Fibroblast of the aortic adventitia (primary cell): Measurements from ENCODE around the gene ATP11A. TPM values are rescaled to one million over a fixed set of nuclear protein-coding genes. Genes with fewer than 3 reads are reported as not detected.

Experiments used
- DNase-seq: peaks from one replicate; pipeline ENCODE4 v3.0.0-alpha.2; 2010; ENCODE audit warnings: low read depth
- H3K4me3 ChIP-seq: 2 replicates; pipeline ENCODE4 v1.5.1; 2011; ENCODE audit warnings: low read depth, mild to moderate bottlenecking, control low read depth, low read length, moderate library complexity
- CTCF ChIP-seq: IDR thresholded peaks from 2 replicates; pipeline ENCODE4 v1.5.1; 2011; ENCODE audit warnings: mild to moderate bottlenecking, low read length, control low read depth, inconsistent platforms; ENCODE audit not compliant: insufficient read depth
- total RNA-seq: library from RNA; depleted of rRNA; stranded (reverse); fragments of >200 nt; gene quantifications from 2 replicates; pipeline ENCODE4 v1.2.3, GENCODE V29; 2012; ENCODE audit warnings: low replicate concordance

Gene ATP11A
- total RNA-seq, 1 donor = 8.9 TPM

DNA sequence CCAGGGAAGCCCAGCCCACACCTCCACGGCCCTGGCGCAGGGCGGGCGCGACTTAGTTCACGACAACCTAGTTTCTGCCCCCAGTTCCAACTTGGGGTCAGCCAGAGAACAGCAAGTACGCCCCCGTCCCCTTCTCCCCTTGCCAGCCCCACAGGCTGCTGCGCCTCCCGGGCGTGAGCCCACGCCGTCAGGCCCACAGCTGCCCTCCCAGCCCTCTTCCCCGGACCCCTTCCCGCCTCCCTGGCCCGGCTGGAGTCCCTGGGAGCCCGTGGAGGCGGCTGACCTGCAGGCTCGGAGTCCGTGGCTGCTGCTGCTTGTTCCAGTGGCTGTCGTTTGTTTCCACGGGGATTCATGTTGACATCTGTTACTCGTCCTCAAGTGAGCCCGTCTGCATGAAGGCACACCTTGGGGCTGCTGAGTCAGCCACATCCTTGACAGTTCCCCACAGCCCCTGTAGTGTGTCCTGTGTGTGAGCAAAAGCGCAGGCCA lies 86.0 kb downstream of the ATP11A start:
- H3K4me3 ChIP-seq = no peak overlapping the region
- no peak for TF ChIP-seq CTCF
- no peak for DNase-seq

DNA sequence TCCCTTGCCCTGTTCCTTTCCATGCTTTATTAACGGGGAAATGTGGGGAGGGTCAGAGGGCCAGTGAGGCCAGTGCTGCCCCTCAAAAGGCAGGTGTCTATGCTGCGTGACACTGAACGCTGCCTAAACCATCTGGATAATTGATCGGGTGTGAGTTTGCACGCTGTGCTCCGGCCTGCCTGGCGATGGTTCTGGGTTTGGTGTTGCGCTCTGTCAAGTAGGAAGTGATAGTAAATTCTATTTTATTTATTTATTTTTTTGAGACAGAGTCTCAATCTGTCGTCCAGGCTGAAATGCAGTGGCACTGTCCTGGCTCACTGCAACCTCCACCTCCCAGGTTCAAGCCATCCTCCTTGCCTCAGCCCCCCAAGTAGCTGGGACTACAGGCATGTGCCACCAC lies 86.5 kb downstream of the ATP11A start:
- no peak for TF ChIP-seq CTCF
- no peak for DNase-seq
- H3K4me3 ChIP-seq = no peak overlapping the region

DNA sequence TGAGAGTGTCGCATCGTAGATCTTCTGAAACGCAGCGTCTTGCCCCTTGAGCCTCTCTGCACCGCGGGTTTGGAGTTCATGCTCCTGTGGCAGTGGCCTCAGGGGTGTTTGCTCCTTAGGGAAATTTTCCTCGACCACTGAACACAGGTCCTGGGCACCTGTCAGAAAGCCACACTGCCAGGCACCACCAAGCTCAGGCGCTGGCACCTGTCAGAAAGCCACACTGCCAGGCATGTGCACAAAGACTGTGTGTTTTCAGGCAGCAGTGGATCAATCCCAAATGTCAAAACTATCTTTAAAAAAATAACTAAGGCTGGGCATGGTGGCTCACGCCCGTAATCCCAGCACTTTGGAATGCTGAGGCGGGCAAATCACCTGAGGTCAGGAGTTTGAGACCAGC lies 87.1 kb downstream of the ATP11A start:
- no peak for TF ChIP-seq CTCF
- no peak for DNase-seq

GRCh38 chr13:112777637-112778406 lies 88.0 kb downstream of the ATP11A start:
- DNase-seq = no peak
- no peak overlapping the region for H3K4me3 ChIP-seq
- no peak for TF ChIP-seq CTCF

More for the DNA sequence above, 87.1 kb downstream of the ATP11A start:
- H3K4me3 ChIP-seq = no peak overlapping the region

DNA sequence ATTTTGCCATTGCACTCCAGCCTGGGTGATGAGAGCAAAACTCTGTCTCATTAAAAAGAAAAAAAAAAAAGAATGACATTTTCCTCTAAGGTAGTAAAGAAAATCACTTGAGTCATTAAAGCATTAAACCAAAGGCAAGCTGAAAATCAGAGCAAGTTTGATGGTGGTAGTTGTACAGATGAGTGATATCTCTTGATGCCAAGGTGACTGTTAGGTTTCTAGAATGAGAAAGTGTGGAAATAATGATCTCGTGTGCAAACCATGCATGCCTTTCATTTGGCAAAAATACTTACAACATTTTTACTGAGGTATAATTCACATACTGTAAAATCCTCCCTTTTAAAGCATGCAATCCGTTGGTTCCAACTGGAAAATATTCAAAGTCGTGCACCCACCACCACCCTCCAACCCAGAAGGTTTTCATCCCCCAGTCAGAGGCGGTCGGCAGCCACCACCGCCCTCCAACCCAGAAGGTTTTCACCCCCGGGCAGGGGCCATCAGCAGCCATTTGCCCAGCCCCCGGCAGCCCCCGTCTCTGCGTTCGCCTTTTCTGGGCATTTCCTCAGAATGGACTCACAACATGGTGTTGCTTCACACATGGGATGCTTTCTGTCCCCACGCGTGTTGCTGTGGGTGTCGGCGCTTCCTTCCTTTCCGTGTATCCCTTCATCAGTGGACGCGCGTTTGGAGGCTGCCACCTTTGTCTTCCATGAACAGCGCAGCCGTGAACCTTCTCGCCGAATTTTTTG lies 90.2 kb downstream of the ATP11A start:
- DNase-seq = no peak
- no peak for TF ChIP-seq CTCF
- H3K4me3 ChIP-seq = no peak overlapping the region

- no peak overlapping the region for H3K4me3 ChIP-seq
- TF ChIP-seq CTCF = no peak
- DNase-seq = no peak
These were observed 91.4 kb downstream of the ATP11A start for GRCh38 chr13:112781287-112781686.
